Measurements from ENCODE around the gene TMEM237.

Gene TMEM237

GRCh38 chr2:201579536-201579935 lies 63.8 kb downstream of the TMEM237 start:
- TF ChIP-seq FOXP2 (optimal IDR thresholded peaks at IDR 0.05; ENCODE audit: borderline replicate concordance, extremely low read depth, extremely low read length, insufficient read depth) (no peak), TAF1 (IDR thresholded peaks at IDR 0.05; ENCODE audit: borderline replicate concordance, insufficient read depth, low read length) (no peak), POLR2AphosphoS5 (IDR thresholded peaks at IDR 0.05; ENCODE audit: low read depth, low read length) (no peak), SIN3A (IDR thresholded peaks at IDR 0.05; ENCODE audit: borderline replicate concordance, insufficient read depth, low read length) (no peak)
- TF ChIP-seq, protein P1, sequence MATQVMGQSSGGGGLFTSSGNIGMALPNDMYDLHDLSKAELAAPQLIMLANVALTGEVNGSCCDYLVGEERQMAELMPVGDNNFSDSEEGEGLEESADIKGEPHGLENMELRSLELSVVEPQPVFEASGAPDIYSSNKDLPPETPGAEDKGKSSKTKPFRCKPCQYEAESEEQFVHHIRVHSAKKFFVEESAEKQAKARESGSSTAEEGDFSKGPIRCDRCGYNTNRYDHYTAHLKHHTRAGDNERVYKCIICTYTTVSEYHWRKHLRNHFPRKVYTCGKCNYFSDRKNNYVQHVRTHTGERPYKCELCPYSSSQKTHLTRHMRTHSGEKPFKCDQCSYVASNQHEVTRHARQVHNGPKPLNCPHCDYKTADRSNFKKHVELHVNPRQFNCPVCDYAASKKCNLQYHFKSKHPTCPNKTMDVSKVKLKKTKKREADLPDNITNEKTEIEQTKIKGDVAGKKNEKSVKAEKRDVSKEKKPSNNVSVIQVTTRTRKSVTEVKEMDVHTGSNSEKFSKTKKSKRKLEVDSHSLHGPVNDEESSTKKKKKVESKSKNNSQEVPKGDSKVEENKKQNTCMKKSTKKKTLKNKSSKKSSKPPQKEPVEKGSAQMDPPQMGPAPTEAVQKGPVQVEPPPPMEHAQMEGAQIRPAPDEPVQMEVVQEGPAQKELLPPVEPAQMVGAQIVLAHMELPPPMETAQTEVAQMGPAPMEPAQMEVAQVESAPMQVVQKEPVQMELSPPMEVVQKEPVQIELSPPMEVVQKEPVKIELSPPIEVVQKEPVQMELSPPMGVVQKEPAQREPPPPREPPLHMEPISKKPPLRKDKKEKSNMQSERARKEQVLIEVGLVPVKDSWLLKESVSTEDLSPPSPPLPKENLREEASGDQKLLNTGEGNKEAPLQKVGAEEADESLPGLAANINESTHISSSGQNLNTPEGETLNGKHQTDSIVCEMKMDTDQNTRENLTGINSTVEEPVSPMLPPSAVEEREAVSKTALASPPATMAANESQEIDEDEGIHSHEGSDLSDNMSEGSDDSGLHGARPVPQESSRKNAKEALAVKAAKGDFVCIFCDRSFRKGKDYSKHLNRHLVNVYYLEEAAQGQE (IDR thresholded peaks at IDR 0.05; ENCODE audit: insufficient read depth in 1 of 2, low read depth in 2 of 2, low read length in 2 of 2) = no peak

- TF ChIP-seq SIN3A (IDR thresholded peaks at IDR 0.05; ENCODE audit: borderline replicate concordance, insufficient read depth, low read length) (no peak), TAF1 (IDR thresholded peaks at IDR 0.05; ENCODE audit: borderline replicate concordance, insufficient read depth, low read length) (no peak), FOXP2 (optimal IDR thresholded peaks at IDR 0.05; ENCODE audit: borderline replicate concordance, extremely low read depth, extremely low read length, insufficient read depth) (no peak), POLR2AphosphoS5 (IDR thresholded peaks at IDR 0.05; ENCODE audit: low read depth, low read length) (no peak)
- TF ChIP-seq, protein P1 (IDR thresholded peaks at IDR 0.05; ENCODE audit: insufficient read depth in 1 of 2, low read depth in 2 of 2, low read length in 2 of 2) = no peak
Observed at GRCh38 chr2:201575971-201576370, 67.3 kb downstream of the TMEM237 start.

DNA sequence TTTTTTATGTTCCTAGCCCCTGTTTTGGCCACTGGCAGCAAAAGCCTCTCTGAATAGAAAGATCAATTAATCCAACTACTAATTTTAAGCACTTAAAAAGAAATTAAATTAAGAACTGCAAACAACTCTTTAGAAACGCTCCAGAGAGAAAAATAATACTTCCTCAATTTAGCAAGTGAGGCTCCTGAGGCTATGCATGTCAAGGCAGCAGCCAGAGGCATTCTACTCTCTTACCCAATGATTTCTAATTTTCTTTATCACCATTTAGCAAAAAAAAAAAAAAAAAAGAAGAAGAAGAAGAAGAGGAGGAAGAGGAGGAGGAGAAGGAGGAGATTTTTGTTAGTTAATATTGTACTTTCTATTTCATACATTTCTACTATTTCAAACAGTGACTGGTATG lies 68.5 kb downstream of the TMEM237 start:
- TF ChIP-seq SIN3A (IDR thresholded peaks at IDR 0.05; ENCODE audit: borderline replicate concordance, insufficient read depth, low read length) = no peak
- TF ChIP-seq, protein P1 (IDR thresholded peaks at IDR 0.05; ENCODE audit: insufficient read depth in 1 of 2, low read depth in 2 of 2, low read length in 2 of 2) = no peak
- TF ChIP-seq TAF1 (IDR thresholded peaks at IDR 0.05; ENCODE audit: borderline replicate concordance, insufficient read depth, low read length) = no peak

GRCh38 chr2:201572846-201573508 lies 70.3 kb downstream of the TMEM237 start:
- TF ChIP-seq SIN3A (IDR thresholded peaks at IDR 0.05; ENCODE audit: borderline replicate concordance, insufficient read depth, low read length) (no peak), POLR2AphosphoS5 (IDR thresholded peaks at IDR 0.05; ENCODE audit: low read depth, low read length) (no peak), FOXP2 (optimal IDR thresholded peaks at IDR 0.05; ENCODE audit: borderline replicate concordance, extremely low read depth, extremely low read length, insufficient read depth) (no peak), TAF1 (IDR thresholded peaks at IDR 0.05; ENCODE audit: borderline replicate concordance, insufficient read depth, low read length) (no peak)
- TF ChIP-seq, protein P1 (IDR thresholded peaks at IDR 0.05; ENCODE audit: insufficient read depth in 1 of 2, low read depth in 2 of 2, low read length in 2 of 2) = no peak
